ENCODE data around the gene CACNA1C.

GRCh38 chr12:2510045-2510444, 457.3 kb downstream of the CACNA1C start:
- TF ChIP-seq CTCF (IDR thresholded peaks at IDR 0.05) (no peak), EZH2 (IDR thresholded peaks at IDR 0.05; ENCODE audit: borderline replicate concordance, insufficient read depth, low read depth, low read length, poor library complexity, severe bottlenecking) (no peak)

Measured in B cell (primary cell).